ENCODE data around the gene SLC35F3. TPM values are rescaled to one million over a fixed set of nuclear protein-coding genes. Genes with fewer than 3 reads are reported as not detected.
A peak's percentile ranks its signal among the peaks of the same experiment; 100 is the strongest.

The SLC35F3 gene
- total and polyA plus RNA-seq, 9 of the 15 experiments (the other 6 are each of a cell fraction or from before 2014, with no cell fraction given), result 0.04 to 0.07 (median 0.04) TPM; not detected in 6

DNA sequence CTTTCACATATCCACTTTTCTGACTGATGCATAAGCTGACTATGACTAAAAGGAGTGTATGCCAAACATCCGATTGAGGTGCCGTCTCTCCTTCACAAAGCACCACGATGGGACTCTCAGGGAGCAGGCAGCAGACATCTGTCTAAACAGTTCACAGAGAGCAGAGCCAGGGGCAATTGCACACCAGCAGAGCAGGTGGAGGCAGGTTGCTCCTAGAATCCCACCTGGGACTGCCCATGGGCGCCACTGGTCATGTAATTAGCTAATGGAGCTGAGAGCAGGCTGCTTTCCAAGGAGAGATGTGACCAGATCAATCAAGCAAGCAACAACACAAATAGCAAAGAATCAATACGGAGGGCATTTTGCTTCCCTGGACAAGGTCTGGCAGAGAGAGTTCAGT, 438.3 kb downstream of the SLC35F3 start:
- intact Hi-C loops (cut with micrococcal nuclease) (no loop called here), in situ Hi-C loops (cut with MboI) (no loop called here)
- Histone ChIP-seq H3K4me1 (replicated peaks in 1 of 2; ENCODE audit: control insufficient read depth in 2 of 2, insufficient read depth in 2 of 2, low read length in 2 of 2) (no peaks in the 10 kb centered on the region), H3K9me1 (ENCODE audit: control insufficient read depth, insufficient read depth, low read length) (no peaks in the 10 kb centered on the region), H3K27ac (ENCODE audit: extremely low read depth, low read depth, low read length) (no peak overlapping the region), H3K27me3 (ENCODE audit: control insufficient read depth in 2 of 2, insufficient read depth in 2 of 2, low read length in 2 of 2) (no peaks in the 10 kb centered on the region; a peak in 1 of 5 replicates), H4K20me1 (replicated peaks; ENCODE audit: control insufficient read depth, insufficient read depth, low read length) (no peaks in the 10 kb centered on the region), H3K4me2 (ENCODE audit: insufficient read depth, low read length) (no peak overlapping the region), H3K9me3 (replicated peaks; ENCODE audit: control insufficient read depth, insufficient read depth, low read depth, low read length) (peaks cover 4% of the 10 kb centered on the region), H3K79me2 (ENCODE audit: control insufficient read depth, insufficient read depth, low read length) (no peaks in the 10 kb centered on the region), H3K4me3 (no peak overlapping the region), H3K9ac (ENCODE audit: insufficient read depth in 1 of 2, low read depth in 2 of 2, low read length in 2 of 2) (no peak overlapping the region), H2AFZ (ENCODE audit: low read depth, low read length) (peak overlapping the region; percentile 21; the same call in 1 of the 2 replicates), H3K36me3 (ENCODE audit: control insufficient read depth, insufficient read depth, low read length) (no peaks in the 10 kb centered on the region)
- ATAC-seq, result no peak
- no peak for FAIRE-seq
- no peak for DNase-seq (ENCODE audit: extremely low read depth in 1 of 4, low spot score in 3 of 4)
- 23% methylated on average over 5 of the region's 5 CpGs for WGBS (ENCODE audit: insufficient coverage, low coverage, missing lambda C conversion rate)
- CTCF ChIA-PET (ENCODE audit: low intra/inter-chr PET ratio), result no interaction called here
- no peak for TF ChIP-seq KAT8 (IDR thresholded peaks at IDR 0.05; ENCODE audit: low read depth)
- TF ChIP-seq, protein P1, sequence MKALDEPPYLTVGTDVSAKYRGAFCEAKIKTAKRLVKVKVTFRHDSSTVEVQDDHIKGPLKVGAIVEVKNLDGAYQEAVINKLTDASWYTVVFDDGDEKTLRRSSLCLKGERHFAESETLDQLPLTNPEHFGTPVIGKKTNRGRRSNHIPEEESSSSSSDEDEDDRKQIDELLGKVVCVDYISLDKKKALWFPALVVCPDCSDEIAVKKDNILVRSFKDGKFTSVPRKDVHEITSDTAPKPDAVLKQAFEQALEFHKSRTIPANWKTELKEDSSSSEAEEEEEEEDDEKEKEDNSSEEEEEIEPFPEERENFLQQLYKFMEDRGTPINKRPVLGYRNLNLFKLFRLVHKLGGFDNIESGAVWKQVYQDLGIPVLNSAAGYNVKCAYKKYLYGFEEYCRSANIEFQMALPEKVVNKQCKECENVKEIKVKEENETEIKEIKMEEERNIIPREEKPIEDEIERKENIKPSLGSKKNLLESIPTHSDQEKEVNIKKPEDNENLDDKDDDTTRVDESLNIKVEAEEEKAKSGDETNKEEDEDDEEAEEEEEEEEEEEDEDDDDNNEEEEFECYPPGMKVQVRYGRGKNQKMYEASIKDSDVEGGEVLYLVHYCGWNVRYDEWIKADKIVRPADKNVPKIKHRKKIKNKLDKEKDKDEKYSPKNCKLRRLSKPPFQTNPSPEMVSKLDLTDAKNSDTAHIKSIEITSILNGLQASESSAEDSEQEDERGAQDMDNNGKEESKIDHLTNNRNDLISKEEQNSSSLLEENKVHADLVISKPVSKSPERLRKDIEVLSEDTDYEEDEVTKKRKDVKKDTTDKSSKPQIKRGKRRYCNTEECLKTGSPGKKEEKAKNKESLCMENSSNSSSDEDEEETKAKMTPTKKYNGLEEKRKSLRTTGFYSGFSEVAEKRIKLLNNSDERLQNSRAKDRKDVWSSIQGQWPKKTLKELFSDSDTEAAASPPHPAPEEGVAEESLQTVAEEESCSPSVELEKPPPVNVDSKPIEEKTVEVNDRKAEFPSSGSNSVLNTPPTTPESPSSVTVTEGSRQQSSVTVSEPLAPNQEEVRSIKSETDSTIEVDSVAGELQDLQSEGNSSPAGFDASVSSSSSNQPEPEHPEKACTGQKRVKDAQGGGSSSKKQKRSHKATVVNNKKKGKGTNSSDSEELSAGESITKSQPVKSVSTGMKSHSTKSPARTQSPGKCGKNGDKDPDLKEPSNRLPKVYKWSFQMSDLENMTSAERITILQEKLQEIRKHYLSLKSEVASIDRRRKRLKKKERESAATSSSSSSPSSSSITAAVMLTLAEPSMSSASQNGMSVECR (CRISPR knock-in tag; IDR thresholded peaks at IDR 0.05), result no peak
- no peak for TF ChIP-seq FOXK1 (CRISPR knock-in tag; IDR thresholded peaks at IDR 0.05; ENCODE audit: borderline replicate concordance)
- TF ChIP-seq ZNF324 (CRISPR knock-in tag; IDR thresholded peaks at IDR 0.05), result no peak
- TF ChIP-seq TRIM28 (IDR thresholded peaks at IDR 0.05), result no peak
- TF ChIP-seq TRIM24 (IDR thresholded peaks at IDR 0.05), result no peak
- TF ChIP-seq MYNN (IDR thresholded peaks at IDR 0.05), result no peak
- no peak for TF ChIP-seq MYNN (CRISPR knock-in tag; IDR thresholded peaks at IDR 0.05)
- TF ChIP-seq ZNF384 (IDR thresholded peaks at IDR 0.05; ENCODE audit: low read depth, low read length), result no peak
- no peak for TF ChIP-seq SNIP1 (IDR thresholded peaks at IDR 0.05; ENCODE audit: low read depth)
- TF ChIP-seq ZNF165 (CRISPR knock-in tag; IDR thresholded peaks at IDR 0.05; ENCODE audit: borderline replicate concordance), result no peak
- TF ChIP-seq TSC22D4 (tag; IDR thresholded peaks at IDR 0.05), result no peak
- TF ChIP-seq SIRT6 (IDR thresholded peaks at IDR 0.05; ENCODE audit: low read depth, low read length), result no peak
- TF ChIP-seq, protein P2, sequence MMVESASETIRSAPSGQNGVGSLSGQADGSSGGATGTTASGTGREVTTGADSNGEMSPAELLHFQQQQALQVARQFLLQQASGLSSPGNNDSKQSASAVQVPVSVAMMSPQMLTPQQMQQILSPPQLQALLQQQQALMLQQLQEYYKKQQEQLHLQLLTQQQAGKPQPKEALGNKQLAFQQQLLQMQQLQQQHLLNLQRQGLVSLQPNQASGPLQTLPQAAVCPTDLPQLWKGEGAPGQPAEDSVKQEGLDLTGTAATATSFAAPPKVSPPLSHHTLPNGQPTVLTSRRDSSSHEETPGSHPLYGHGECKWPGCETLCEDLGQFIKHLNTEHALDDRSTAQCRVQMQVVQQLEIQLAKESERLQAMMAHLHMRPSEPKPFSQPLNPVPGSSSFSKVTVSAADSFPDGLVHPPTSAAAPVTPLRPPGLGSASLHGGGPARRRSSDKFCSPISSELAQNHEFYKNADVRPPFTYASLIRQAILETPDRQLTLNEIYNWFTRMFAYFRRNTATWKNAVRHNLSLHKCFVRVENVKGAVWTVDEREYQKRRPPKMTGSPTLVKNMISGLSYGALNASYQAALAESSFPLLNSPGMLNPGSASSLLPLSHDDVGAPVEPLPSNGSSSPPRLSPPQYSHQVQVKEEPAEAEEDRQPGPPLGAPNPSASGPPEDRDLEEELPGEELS (CRISPR knock-in tag; IDR thresholded peaks at IDR 0.05; ENCODE audit: borderline replicate concordance), result no peak
- TF ChIP-seq ZSCAN29 (IDR thresholded peaks at IDR 0.05), result no peak
- no peak for TF ChIP-seq SMARCB1 (IDR thresholded peaks at IDR 0.05; ENCODE audit: insufficient read length, low read depth)
- POLR2A ChIA-PET, result interaction anchor here (0.6 to 1.4 kb wide), 3 partner anchors 13 to 115 kb away, joined by 3 to 7 read pairs (median 3); no protein-coding TSS in a partner anchor
- BruUV-seq (replicated peaks), result no TSS peak

Data from K562 (cell line).